ENCODE measurements around the gene PIAS2.
"Not testable (repeated sequence)": the region's sequence is repeated elsewhere in the genome, so short reads cannot be mapped to it uniquely, and the experiment has no call there.

Gene PIAS2

GRCh38 chr18:46865245-46865644 is 52.1 kb downstream of the PIAS2 start:
- H3K4me3 ChIP-seq (ENCODE audit: control insufficient read depth in 1 of 7, extremely low read depth in 1 of 7, insufficient read depth in 4 of 7, low read depth in 2 of 7, low read length in 6 of 7); H3K27me3 ChIP-seq (replicated peaks in 2 of 5; ENCODE audit: control insufficient read depth in 4 of 5, insufficient read depth in 5 of 5, low read length in 4 of 5); POLR2A ChIA-PET; H3K4me1 ChIP-seq (ENCODE audit: control extremely low read depth in 1 of 4, control insufficient read depth in 4 of 4, insufficient read depth in 4 of 4, low read length in 3 of 4); DNase-seq; H3K27ac ChIP-seq (ENCODE audit: insufficient read depth in 1 of 2, low read depth in 1 of 2, low read length in 2 of 2, poor library complexity in 1 of 2, severe bottlenecking in 2 of 2); CTCF ChIA-PET: not testable (repeated sequence)
- H3K36me3 ChIP-seq (ENCODE audit: control insufficient read depth in 4 of 4, insufficient read depth in 4 of 4, low read length in 3 of 4), result peaks cover 6 to 11% (median 9%) of the 10 kb centered on the region in 4 experiments
- WGBS (ENCODE audit: insufficient coverage), result 100% methylated on average over 7 of the region's 8 CpGs
- peaks cover 0 to 26% (median 17%) of the 10 kb centered on the region in 5 experiments for H3K9me3 ChIP-seq (ENCODE audit: control extremely low read depth in 1 of 5, control insufficient read depth in 4 of 5, insufficient read depth in 2 of 5, low read depth in 1 of 5, low read length in 4 of 5)

DNA sequence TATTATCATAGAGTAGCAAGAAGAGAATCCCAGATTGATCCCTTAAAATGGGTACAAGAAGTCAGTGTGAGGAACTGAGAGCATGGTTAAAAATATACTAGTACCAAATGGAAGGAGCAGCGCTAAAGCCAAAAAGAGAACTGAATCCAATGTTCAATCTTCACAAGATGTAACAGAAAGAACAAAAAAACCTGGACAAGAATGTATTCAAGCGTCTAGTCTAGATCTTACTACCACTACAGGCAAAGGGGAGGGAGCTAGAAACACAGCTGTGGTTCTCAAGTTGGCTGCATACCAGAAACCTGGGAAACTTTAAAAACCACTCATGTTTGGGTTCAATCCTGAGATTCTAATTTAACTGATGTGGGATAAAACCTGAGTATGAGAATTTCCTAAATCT is 57.5 kb downstream of the PIAS2 start:
- CTCF ChIA-PET, result interaction anchor here (0.9 kb wide), 1 partner anchor 15 kb away, joined by 3 read pairs; no protein-coding TSS in a partner anchor
- 100% methylated on average over 2 of the region's 2 CpGs for WGBS (ENCODE audit: insufficient coverage)
- DNase-seq, result no peak
- H3K27me3 ChIP-seq (replicated peaks in 2 of 5; ENCODE audit: control insufficient read depth in 4 of 5, insufficient read depth in 5 of 5, low read length in 4 of 5), result no peaks in the 10 kb centered on the region
- no peak overlapping the region for H3K4me3 ChIP-seq (ENCODE audit: control insufficient read depth in 1 of 7, extremely low read depth in 1 of 7, insufficient read depth in 4 of 7, low read depth in 2 of 7, low read length in 6 of 7)
- H3K4me1 ChIP-seq (ENCODE audit: control extremely low read depth in 1 of 4, control insufficient read depth in 4 of 4, insufficient read depth in 4 of 4, low read length in 3 of 4), result no peaks in the 10 kb centered on the region
- no peaks in the 10 kb centered on the region for H3K9me3 ChIP-seq (ENCODE audit: control extremely low read depth in 1 of 5, control insufficient read depth in 4 of 5, insufficient read depth in 2 of 5, low read depth in 1 of 5, low read length in 4 of 5)
- H3K36me3 ChIP-seq (ENCODE audit: control insufficient read depth in 4 of 4, insufficient read depth in 4 of 4, low read length in 3 of 4), result peaks cover 4 to 9% (median 7%) of the 10 kb centered on the region in 4 experiments
- POLR2A ChIA-PET, result no interaction called here
- H3K27ac ChIP-seq (ENCODE audit: insufficient read depth in 1 of 2, low read depth in 1 of 2, low read length in 2 of 2, poor library complexity in 1 of 2, severe bottlenecking in 2 of 2), result no peak overlapping the region

DNA sequence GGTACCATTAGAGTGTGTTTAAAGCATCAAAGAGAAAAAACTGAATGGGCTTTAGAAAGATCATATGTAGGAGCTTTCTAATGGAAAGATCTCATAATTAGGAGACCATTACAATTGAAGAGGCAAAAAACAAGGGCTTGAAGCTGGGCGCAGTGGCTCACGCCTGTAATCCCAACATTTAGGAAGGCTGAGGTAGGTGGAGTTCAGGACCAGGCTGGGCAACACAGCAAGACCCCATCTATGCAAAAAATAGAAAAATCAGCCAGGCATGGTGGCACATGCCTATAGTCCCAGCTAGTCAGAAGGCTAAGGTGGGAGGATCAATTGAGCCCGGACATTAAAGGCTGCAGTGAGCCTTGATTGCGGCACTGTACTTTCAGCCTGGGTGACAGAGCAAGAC is 59.0 kb downstream of the PIAS2 start:
- DNase-seq, result no peak
- Histone ChIP-seq H3K36me3 (ENCODE audit: control insufficient read depth in 4 of 4, insufficient read depth in 4 of 4, low read length in 3 of 4) (peaks cover 7 to 21% (median 14%) of the 10 kb centered on the region in 4 experiments), H3K27me3 (replicated peaks in 2 of 5; ENCODE audit: control insufficient read depth in 4 of 5, insufficient read depth in 5 of 5, low read length in 4 of 5) (no peaks in the 10 kb centered on the region), H3K4me1 (ENCODE audit: control extremely low read depth in 1 of 4, control insufficient read depth in 4 of 4, insufficient read depth in 4 of 4, low read length in 3 of 4) (no peaks in the 10 kb centered on the region), H3K4me3 (ENCODE audit: control insufficient read depth in 1 of 7, extremely low read depth in 1 of 7, insufficient read depth in 4 of 7, low read depth in 2 of 7, low read length in 6 of 7) (no peak overlapping the region), H3K9me3 (ENCODE audit: control extremely low read depth in 1 of 5, control insufficient read depth in 4 of 5, insufficient read depth in 2 of 5, low read depth in 1 of 5, low read length in 4 of 5) (no peaks in the 10 kb centered on the region), H3K27ac (ENCODE audit: insufficient read depth in 1 of 2, low read depth in 1 of 2, low read length in 2 of 2, poor library complexity in 1 of 2, severe bottlenecking in 2 of 2) (no peak overlapping the region)
- 100% methylated on average over 3 of the region's 4 CpGs for WGBS (ENCODE audit: insufficient coverage)
- CTCF ChIA-PET, result interaction anchor here (1.7 kb wide), 1 partner anchor 10 kb away, joined by 3 read pairs; no protein-coding TSS in a partner anchor
- POLR2A ChIA-PET, result no interaction called here

DNA sequence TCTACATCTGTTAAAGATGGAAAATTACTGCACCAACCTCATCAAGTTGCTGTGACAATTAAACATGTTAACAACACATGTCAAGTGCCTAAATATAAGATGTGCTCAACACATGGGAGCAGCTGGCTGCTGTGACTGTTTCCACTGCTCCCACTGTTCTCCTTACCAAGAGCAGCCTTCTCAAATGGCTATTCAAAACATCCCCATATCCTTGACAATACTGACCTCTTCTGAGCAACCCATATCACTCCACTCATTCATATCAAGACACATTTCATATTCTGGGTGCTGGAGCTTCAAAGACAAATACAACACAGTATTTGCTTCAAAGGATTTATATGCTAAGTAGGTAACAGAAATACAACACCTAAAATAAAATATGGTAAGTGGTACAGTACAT is 60.3 kb downstream of the PIAS2 start:
- Histone ChIP-seq H3K9me3 (ENCODE audit: control extremely low read depth in 1 of 5, control insufficient read depth in 4 of 5, insufficient read depth in 2 of 5, low read depth in 1 of 5, low read length in 4 of 5) (no peaks in the 10 kb centered on the region), H3K4me3 (ENCODE audit: control insufficient read depth in 1 of 7, extremely low read depth in 1 of 7, insufficient read depth in 4 of 7, low read depth in 2 of 7, low read length in 6 of 7) (no peak overlapping the region), H3K36me3 (ENCODE audit: control insufficient read depth in 4 of 4, insufficient read depth in 4 of 4, low read length in 3 of 4) (peaks cover 8 to 27% (median 16%) of the 10 kb centered on the region in 4 experiments), H3K4me1 (ENCODE audit: control extremely low read depth in 1 of 4, control insufficient read depth in 4 of 4, insufficient read depth in 4 of 4, low read length in 3 of 4) (no peaks in the 10 kb centered on the region), H3K27ac (ENCODE audit: insufficient read depth in 1 of 2, low read depth in 1 of 2, low read length in 2 of 2, poor library complexity in 1 of 2, severe bottlenecking in 2 of 2) (no peak overlapping the region), H3K27me3 (replicated peaks in 2 of 5; ENCODE audit: control insufficient read depth in 4 of 5, insufficient read depth in 5 of 5, low read length in 4 of 5) (no peaks in the 10 kb centered on the region)
- ChIA-PET POLR2A (no interaction called here), CTCF (interaction anchor here (1.3 to 1.8 kb wide), 2 partner anchors 11 to 22 kb away, joined by 4 to 5 read pairs; no protein-coding TSS in a partner anchor)
- DNase-seq, result peak in 2 of 3 donors; percentile 9 to 13

DNA sequence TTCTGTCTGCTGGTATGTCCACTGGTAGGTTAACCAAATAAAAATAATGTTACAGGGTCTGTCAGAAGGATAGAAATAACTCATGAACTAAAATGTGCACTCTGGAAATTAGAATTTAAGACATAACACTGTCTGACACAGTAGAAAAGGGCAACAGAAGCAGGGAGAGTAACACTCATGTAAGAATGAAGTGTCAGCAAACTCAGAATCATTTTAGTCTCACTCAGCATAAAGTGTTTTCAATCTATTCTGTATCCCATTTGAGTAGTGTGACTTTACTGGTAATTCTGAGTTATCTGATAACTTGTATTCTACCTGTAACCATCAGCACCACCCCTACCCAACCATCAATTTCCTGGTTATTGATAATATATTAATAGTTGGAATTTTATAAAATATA is 68.3 kb downstream of the PIAS2 start:
- ChIA-PET CTCF (interaction anchor here (0.6 kb wide), 1 partner anchor 223 kb away, joined by 5 read pairs; no protein-coding TSS in a partner anchor), POLR2A (no interaction called here)
- Histone ChIP-seq H3K4me1 (ENCODE audit: control extremely low read depth in 1 of 4, control insufficient read depth in 4 of 4, insufficient read depth in 4 of 4, low read length in 3 of 4) (no peaks in the 10 kb centered on the region), H3K9me3 (ENCODE audit: control extremely low read depth in 1 of 5, control insufficient read depth in 4 of 5, insufficient read depth in 2 of 5, low read depth in 1 of 5, low read length in 4 of 5) (no peaks in the 10 kb centered on the region), H3K27ac (ENCODE audit: insufficient read depth in 1 of 2, low read depth in 1 of 2, low read length in 2 of 2, poor library complexity in 1 of 2, severe bottlenecking in 2 of 2) (no peak overlapping the region), H3K36me3 (ENCODE audit: control insufficient read depth in 4 of 4, insufficient read depth in 4 of 4, low read length in 3 of 4) (peaks cover 5 to 22% (median 13%) of the 10 kb centered on the region in 4 experiments), H3K4me3 (ENCODE audit: control insufficient read depth in 1 of 7, extremely low read depth in 1 of 7, insufficient read depth in 4 of 7, low read depth in 2 of 7, low read length in 6 of 7) (no peak overlapping the region), H3K27me3 (replicated peaks in 2 of 5; ENCODE audit: control insufficient read depth in 4 of 5, insufficient read depth in 5 of 5, low read length in 4 of 5) (no peaks in the 10 kb centered on the region)
- no peak for DNase-seq

DNA sequence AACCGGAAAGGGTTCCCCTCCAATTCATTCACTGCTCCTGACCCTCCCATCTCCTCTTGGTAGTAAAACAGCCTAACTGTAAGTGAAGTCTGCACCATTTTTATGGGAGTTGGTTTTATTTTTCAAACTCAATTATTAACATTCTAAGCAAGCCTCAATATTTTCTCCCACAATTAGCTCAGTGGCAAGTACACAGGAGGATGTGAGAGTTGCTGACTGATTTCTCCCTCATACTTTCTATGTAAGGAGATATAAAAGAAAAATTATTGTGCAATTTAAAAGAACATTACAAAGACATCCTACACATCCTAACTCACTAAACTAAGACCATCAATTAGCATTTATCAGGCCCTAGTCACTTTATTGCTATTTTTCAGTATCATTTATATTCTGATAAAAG is 73.9 kb downstream of the PIAS2 start:
- H3K27me3 ChIP-seq (replicated peaks in 2 of 5; ENCODE audit: control insufficient read depth in 4 of 5, insufficient read depth in 5 of 5, low read length in 4 of 5), result no peaks in the 10 kb centered on the region
- no peak for DNase-seq
- no CpG with 5 or more reads among the region's 1 CpG for WGBS (ENCODE audit: insufficient coverage)
- no peak overlapping the region for H3K4me3 ChIP-seq (ENCODE audit: control insufficient read depth in 1 of 7, extremely low read depth in 1 of 7, insufficient read depth in 4 of 7, low read depth in 2 of 7, low read length in 6 of 7)
- no peak overlapping the region for H3K27ac ChIP-seq (ENCODE audit: insufficient read depth in 1 of 2, low read depth in 1 of 2, low read length in 2 of 2, poor library complexity in 1 of 2, severe bottlenecking in 2 of 2)
- peaks cover 2 to 25% (median 5%) of the 10 kb centered on the region in 4 experiments for H3K36me3 ChIP-seq (ENCODE audit: control insufficient read depth in 4 of 4, insufficient read depth in 4 of 4, low read length in 3 of 4)
- no peaks in the 10 kb centered on the region for H3K4me1 ChIP-seq (ENCODE audit: control extremely low read depth in 1 of 4, control insufficient read depth in 4 of 4, insufficient read depth in 4 of 4, low read length in 3 of 4)
- no peaks in the 10 kb centered on the region for H3K9me3 ChIP-seq (ENCODE audit: control extremely low read depth in 1 of 5, control insufficient read depth in 4 of 5, insufficient read depth in 2 of 5, low read depth in 1 of 5, low read length in 4 of 5)
- CTCF ChIA-PET, result no interaction called here
- POLR2A ChIA-PET, result no interaction called here

GRCh38 chr18:46842583-46842982 is 74.7 kb downstream of the PIAS2 start:
- DNase-seq, result no peak
- Histone ChIP-seq H3K27ac (ENCODE audit: insufficient read depth in 1 of 2, low read depth in 1 of 2, low read length in 2 of 2, poor library complexity in 1 of 2, severe bottlenecking in 2 of 2) (no peak overlapping the region), H3K27me3 (replicated peaks in 2 of 5; ENCODE audit: control insufficient read depth in 4 of 5, insufficient read depth in 5 of 5, low read length in 4 of 5) (no peaks in the 10 kb centered on the region), H3K36me3 (ENCODE audit: control insufficient read depth in 4 of 4, insufficient read depth in 4 of 4, low read length in 3 of 4) (peaks cover 2 to 25% (median 4%) of the 10 kb centered on the region in 4 experiments), H3K4me3 (ENCODE audit: control insufficient read depth in 1 of 7, extremely low read depth in 1 of 7, insufficient read depth in 4 of 7, low read depth in 2 of 7, low read length in 6 of 7) (no peak overlapping the region), H3K4me1 (ENCODE audit: control extremely low read depth in 1 of 4, control insufficient read depth in 4 of 4, insufficient read depth in 4 of 4, low read length in 3 of 4) (no peaks in the 10 kb centered on the region), H3K9me3 (ENCODE audit: control extremely low read depth in 1 of 5, control insufficient read depth in 4 of 5, insufficient read depth in 2 of 5, low read depth in 1 of 5, low read length in 4 of 5) (no peaks in the 10 kb centered on the region)
- CTCF ChIA-PET, result interaction anchor here (0.6 kb wide), 1 partner anchor 36 kb away, joined by 3 read pairs; no protein-coding TSS in a partner anchor
- 100% methylated on average over 2 of the region's 5 CpGs for WGBS (ENCODE audit: insufficient coverage)
- POLR2A ChIA-PET, result no interaction called here

Data from common myeloid progenitor, CD34-positive (primary cell).